Thyroid gland (tissue), 4 donors: ENCODE data around the gene ZNF423.

ENCODE experiments used
- CTCF ChIP-seq, 6 experiments: fragments of 200-600 bp in 3 of 6; fragments of 450-650 bp in 3 of 6; sonication (generic) in 3 of 6; IDR thresholded peaks; one replicate each; pipeline ENCODE4 v1.5.1; 2016 to 2019; ENCODE audit warnings: antibody characterized with exemption in 6 of 6, mild to moderate bottlenecking in 2 of 6, inconsistent platforms in 1 of 6, moderate library complexity in 1 of 6
- POLR2A ChIP-seq, 2 donors: fragments of 450-650 bp; IDR thresholded peaks; one replicate each; pipeline ENCODE4 v1.6.1; 2017; ENCODE audit warnings: antibody characterized with exemption in 2 of 2, mild to moderate bottlenecking in 2 of 2, moderate library complexity in 1 of 2

- TF ChIP-seq CTCF (IDR thresholded peaks at IDR 0.05) (no peak), POLR2A (IDR thresholded peaks at IDR 0.05) (no peak)
Measured at GRCh38 chr16:49852279-49852678, 3.6 kb downstream of the ZNF423 start.
